ENCODE results near the gene RDH14.

Gene RDH14, protein sequence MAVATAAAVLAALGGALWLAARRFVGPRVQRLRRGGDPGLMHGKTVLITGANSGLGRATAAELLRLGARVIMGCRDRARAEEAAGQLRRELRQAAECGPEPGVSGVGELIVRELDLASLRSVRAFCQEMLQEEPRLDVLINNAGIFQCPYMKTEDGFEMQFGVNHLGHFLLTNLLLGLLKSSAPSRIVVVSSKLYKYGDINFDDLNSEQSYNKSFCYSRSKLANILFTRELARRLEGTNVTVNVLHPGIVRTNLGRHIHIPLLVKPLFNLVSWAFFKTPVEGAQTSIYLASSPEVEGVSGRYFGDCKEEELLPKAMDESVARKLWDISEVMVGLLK

DNA sequence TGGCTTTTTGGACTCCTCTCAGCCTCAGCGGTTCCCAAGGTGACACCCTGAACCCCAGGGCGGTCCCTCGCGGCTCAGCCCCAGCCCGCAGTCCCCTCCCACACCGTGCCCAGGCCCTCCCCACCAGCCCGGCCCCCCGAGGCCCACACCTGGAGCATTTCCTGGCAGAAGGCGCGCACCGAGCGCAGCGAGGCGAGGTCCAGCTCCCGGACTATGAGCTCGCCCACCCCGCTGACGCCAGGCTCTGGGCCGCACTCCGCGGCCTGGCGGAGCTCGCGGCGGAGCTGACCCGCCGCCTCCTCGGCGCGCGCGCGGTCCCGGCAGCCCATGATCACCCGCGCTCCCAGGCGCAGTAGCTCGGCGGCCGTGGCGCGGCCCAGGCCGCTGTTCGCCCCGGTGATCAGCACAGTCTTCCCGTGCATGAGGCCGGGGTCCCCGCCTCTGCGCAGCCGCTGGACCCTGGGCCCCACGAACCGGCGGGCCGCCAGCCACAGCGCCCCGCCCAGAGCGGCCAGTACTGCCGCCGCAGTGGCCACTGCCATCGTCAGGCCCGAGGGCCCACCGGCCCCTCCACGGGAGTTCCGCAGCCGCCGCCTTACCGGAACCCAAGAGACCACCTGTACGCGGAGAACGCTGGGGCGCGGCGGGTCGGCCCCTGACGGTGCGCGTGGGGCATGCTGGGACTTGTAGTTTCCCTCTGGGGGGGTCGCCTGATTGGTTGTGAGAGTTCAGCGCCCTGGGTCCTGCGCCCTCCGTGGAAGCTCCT, at the start of gene RDH14:
Gene RDH14, minus strand, starts transcription at position 623 of the 766 bp plus-strand sequence. Its CDS starts 81 bp downstream, at position 542.
- Histone ChIP-seq H3K27ac (ENCODE audit: low read depth, low read length) (peak within 1 kb of the TSS; percentile 99), H3K4me1 (ENCODE audit: control insufficient read depth in 1 of 2, insufficient read depth in 2 of 2, low read length in 2 of 2) (peaks cover 19 to 44% of the 10 kb centered on the region in 2 donors), H3K36me3 (ENCODE audit: control insufficient read depth in 1 of 2, insufficient read depth in 2 of 2, low read length in 2 of 2) (peaks cover 9 to 16% of the 10 kb centered on the region in 2 donors), H3K27me3 (ENCODE audit: control insufficient read depth in 1 of 2, insufficient read depth in 2 of 2, low read length in 2 of 2) (no peaks in the 10 kb centered on the region), H3K9me3 (ENCODE audit: control insufficient read depth in 1 of 2, low read length in 2 of 2) (peaks cover 0 to 11% of the 10 kb centered on the region in 2 donors), H3K9ac (ENCODE audit: low read depth in 1 of 2, low read length in 2 of 2) (peak within 1 kb of the TSS; percentile 72 to 89), H3K4me3 (ENCODE audit: low read depth in 1 of 2, low read length in 2 of 2) (peak within 1 kb of the TSS; percentile 74 to 88)

DNA sequence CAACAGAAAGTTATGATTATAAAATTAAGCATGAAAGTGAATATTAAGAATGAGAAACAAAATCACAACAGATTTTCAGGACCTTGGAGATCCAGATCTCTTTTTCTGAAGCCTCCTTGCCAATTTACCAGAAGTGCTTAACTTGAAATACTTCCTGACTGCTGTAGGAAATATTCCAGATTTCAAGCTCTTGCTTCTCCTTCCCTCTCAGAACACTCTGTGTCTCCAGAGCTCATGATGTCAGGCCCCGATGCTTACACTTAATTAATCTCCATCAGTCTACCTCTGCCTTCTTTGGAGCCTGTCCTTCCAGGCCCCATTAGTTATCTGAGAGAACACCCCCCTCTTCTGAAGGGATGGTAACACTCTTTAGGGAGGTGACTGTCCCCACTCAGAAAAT, 49.6 kb upstream of the RDH14 start:
- no peaks in the 10 kb centered on the region for H3K36me3 ChIP-seq (ENCODE audit: control insufficient read depth in 1 of 2, insufficient read depth in 2 of 2, low read length in 2 of 2)
- H3K9ac ChIP-seq (ENCODE audit: low read depth in 1 of 2, low read length in 2 of 2), result no peak overlapping the region
- H3K4me1 ChIP-seq (ENCODE audit: control insufficient read depth in 1 of 2, insufficient read depth in 2 of 2, low read length in 2 of 2), result no peaks in the 10 kb centered on the region
- no peak overlapping the region for H3K4me3 ChIP-seq (ENCODE audit: low read depth in 1 of 2, low read length in 2 of 2)
- no peaks in the 10 kb centered on the region for H3K27me3 ChIP-seq (ENCODE audit: control insufficient read depth in 1 of 2, insufficient read depth in 2 of 2, low read length in 2 of 2)
- H3K27ac ChIP-seq (ENCODE audit: low read depth, low read length), result no peak overlapping the region
- H3K9me3 ChIP-seq (ENCODE audit: control insufficient read depth in 1 of 2, low read length in 2 of 2), result no peaks in the 10 kb centered on the region

DNA sequence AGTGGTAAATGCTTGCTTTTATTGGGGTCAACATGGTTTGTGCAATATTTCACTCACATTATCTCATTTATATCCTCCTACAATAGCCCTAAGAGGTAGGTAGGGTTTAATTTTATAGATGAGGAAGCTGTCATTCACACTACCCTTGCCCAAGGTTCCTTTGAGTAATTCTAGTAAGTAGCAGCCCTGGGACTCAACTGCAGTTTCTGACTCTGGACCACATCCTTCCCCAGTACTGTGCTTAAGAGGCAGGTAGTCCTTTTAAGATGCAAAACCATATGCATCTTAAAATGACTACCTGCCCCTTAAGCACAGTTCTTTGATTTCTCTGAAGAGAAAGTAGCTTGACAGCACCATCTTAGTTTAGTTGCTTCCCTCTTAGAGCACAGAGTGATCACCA, 44.7 kb upstream of the RDH14 start:
- no peaks in the 10 kb centered on the region for H3K36me3 ChIP-seq (ENCODE audit: control insufficient read depth in 1 of 2, insufficient read depth in 2 of 2, low read length in 2 of 2)

DNA sequence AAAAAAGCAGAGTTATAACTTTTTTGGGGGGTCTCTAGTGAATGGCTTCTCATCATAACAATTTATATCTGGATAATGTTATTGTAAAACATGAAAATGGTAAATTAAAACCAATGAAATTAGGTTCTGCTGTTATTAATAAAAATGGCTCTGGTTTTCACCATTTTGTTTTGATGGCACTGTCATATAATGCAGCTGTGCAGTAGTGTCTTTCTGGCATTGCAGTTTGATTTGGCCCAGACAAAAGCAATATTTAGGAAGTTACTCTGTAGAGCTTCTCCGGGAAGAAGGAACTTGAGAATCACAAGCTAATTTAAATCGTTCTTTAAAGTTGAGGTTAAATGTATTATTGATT, 44.1 kb upstream of the RDH14 start:
- H3K27ac ChIP-seq (ENCODE audit: low read depth, low read length), result no peak overlapping the region
- H3K4me1 ChIP-seq (ENCODE audit: control insufficient read depth in 1 of 2, insufficient read depth in 2 of 2, low read length in 2 of 2), result no peaks in the 10 kb centered on the region
- no peaks in the 10 kb centered on the region for H3K27me3 ChIP-seq (ENCODE audit: control insufficient read depth in 1 of 2, insufficient read depth in 2 of 2, low read length in 2 of 2)
- H3K4me3 ChIP-seq (ENCODE audit: low read depth in 1 of 2, low read length in 2 of 2), result no peak overlapping the region
- no peak overlapping the region for H3K9ac ChIP-seq (ENCODE audit: low read depth in 1 of 2, low read length in 2 of 2)
- H3K9me3 ChIP-seq (ENCODE audit: control insufficient read depth in 1 of 2, low read length in 2 of 2), result no peaks in the 10 kb centered on the region
- no peaks in the 10 kb centered on the region for H3K36me3 ChIP-seq (ENCODE audit: control insufficient read depth in 1 of 2, insufficient read depth in 2 of 2, low read length in 2 of 2)

More for the DNA sequence above, 44.7 kb upstream of the RDH14 start:
- Histone ChIP-seq H3K9ac (ENCODE audit: low read depth in 1 of 2, low read length in 2 of 2) (no peak overlapping the region), H3K27me3 (ENCODE audit: control insufficient read depth in 1 of 2, insufficient read depth in 2 of 2, low read length in 2 of 2) (no peaks in the 10 kb centered on the region), H3K4me1 (ENCODE audit: control insufficient read depth in 1 of 2, insufficient read depth in 2 of 2, low read length in 2 of 2) (no peaks in the 10 kb centered on the region), H3K27ac (ENCODE audit: low read depth, low read length) (no peak overlapping the region), H3K4me3 (ENCODE audit: low read depth in 1 of 2, low read length in 2 of 2) (no peak overlapping the region), H3K9me3 (ENCODE audit: control insufficient read depth in 1 of 2, low read length in 2 of 2) (no peaks in the 10 kb centered on the region)

DNA sequence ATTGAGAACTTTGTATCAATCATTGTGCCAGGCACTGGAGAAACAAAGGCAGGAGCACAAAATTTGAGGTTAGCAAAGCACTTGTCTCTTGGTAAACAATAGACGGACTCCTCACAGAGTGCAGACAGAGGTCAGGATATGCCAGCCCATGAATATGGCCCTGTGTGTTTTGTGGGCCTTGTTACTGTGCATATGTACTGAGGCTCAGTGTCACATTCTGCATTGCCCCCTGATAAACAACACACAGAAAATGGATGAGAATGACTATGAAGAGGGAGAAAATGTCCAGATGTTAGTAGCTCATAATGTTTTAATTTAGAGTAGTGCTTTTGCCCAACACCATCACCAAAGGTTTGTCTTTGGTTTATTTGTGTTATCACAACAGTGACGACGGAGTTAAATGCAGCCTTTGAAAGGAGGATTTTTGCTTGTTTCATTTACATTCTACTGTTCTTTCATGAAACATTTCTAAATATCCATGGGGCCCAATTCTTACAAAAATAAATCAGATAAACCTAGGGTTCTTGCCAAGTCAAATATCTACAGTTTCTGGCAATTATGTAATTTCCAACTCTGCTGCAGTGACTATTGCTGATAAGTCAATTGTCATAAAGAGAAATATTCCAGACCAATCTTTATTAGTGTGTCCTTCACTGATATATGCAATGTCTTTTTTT, 43.5 kb upstream of the RDH14 start:
- Histone ChIP-seq H3K27me3 (ENCODE audit: control insufficient read depth in 1 of 2, insufficient read depth in 2 of 2, low read length in 2 of 2) (no peaks in the 10 kb centered on the region), H3K9me3 (ENCODE audit: control insufficient read depth in 1 of 2, low read length in 2 of 2) (no peaks in the 10 kb centered on the region), H3K36me3 (ENCODE audit: control insufficient read depth in 1 of 2, insufficient read depth in 2 of 2, low read length in 2 of 2) (no peaks in the 10 kb centered on the region), H3K9ac (ENCODE audit: low read depth in 1 of 2, low read length in 2 of 2) (no peak overlapping the region), H3K4me1 (ENCODE audit: control insufficient read depth in 1 of 2, insufficient read depth in 2 of 2, low read length in 2 of 2) (no peaks in the 10 kb centered on the region), H3K4me3 (ENCODE audit: low read depth in 1 of 2, low read length in 2 of 2) (no peak overlapping the region), H3K27ac (ENCODE audit: low read depth, low read length) (no peak overlapping the region)

DNA sequence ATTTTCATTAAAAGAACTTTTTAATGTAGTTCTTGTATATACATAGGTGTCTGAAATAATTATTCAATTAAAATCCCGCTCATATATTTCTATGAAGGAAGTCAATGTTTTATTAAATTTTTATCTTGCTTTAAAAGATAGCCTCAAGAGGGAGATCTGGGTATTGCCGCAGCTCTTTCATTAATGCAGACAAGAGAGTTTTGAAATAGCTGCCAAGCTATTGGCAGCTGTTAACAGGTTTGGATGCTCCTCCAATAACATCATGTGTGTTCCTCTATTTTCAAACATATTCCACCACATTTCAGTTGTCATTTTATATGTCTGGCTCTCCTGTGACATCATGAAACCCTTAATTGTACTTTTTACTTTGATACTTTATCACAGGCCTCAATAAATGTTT, 41.8 kb upstream of the RDH14 start:
- H3K27me3 ChIP-seq (ENCODE audit: control insufficient read depth in 1 of 2, insufficient read depth in 2 of 2, low read length in 2 of 2), result no peaks in the 10 kb centered on the region
- no peak overlapping the region for H3K9ac ChIP-seq (ENCODE audit: low read depth in 1 of 2, low read length in 2 of 2)
- no peak overlapping the region for H3K27ac ChIP-seq (ENCODE audit: low read depth, low read length)
- no peaks in the 10 kb centered on the region for H3K36me3 ChIP-seq (ENCODE audit: control insufficient read depth in 1 of 2, insufficient read depth in 2 of 2, low read length in 2 of 2)
- H3K4me1 ChIP-seq (ENCODE audit: control insufficient read depth in 1 of 2, insufficient read depth in 2 of 2, low read length in 2 of 2), result no peaks in the 10 kb centered on the region
- H3K4me3 ChIP-seq (ENCODE audit: low read depth in 1 of 2, low read length in 2 of 2), result no peak overlapping the region
- no peaks in the 10 kb centered on the region for H3K9me3 ChIP-seq (ENCODE audit: control insufficient read depth in 1 of 2, low read length in 2 of 2)

DNA sequence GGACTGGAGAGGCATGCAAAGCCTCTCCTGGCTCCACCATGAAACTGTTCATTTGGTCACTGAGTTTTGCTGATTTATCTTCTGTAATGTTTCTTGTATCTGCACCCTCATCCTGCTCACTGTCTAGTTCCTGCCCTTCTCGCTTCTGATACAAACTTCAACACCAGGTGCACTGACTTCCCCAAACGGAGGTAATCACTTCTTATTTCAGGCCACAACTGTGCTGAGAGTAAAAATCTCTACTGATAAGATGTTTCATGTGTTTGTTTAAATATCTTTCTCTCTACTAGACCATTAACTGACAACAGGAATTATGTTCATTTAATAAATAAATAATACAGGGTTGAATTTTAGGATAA, 39.8 kb upstream of the RDH14 start:
- Histone ChIP-seq H3K4me1 (ENCODE audit: control insufficient read depth in 1 of 2, insufficient read depth in 2 of 2, low read length in 2 of 2) (no peaks in the 10 kb centered on the region), H3K36me3 (ENCODE audit: control insufficient read depth in 1 of 2, insufficient read depth in 2 of 2, low read length in 2 of 2) (no peaks in the 10 kb centered on the region), H3K4me3 (ENCODE audit: low read depth in 1 of 2, low read length in 2 of 2) (no peak overlapping the region), H3K9me3 (ENCODE audit: control insufficient read depth in 1 of 2, low read length in 2 of 2) (no peaks in the 10 kb centered on the region), H3K9ac (ENCODE audit: low read depth in 1 of 2, low read length in 2 of 2) (no peak overlapping the region), H3K27ac (ENCODE audit: low read depth, low read length) (no peak overlapping the region), H3K27me3 (ENCODE audit: control insufficient read depth in 1 of 2, insufficient read depth in 2 of 2, low read length in 2 of 2) (no peaks in the 10 kb centered on the region)

DNA sequence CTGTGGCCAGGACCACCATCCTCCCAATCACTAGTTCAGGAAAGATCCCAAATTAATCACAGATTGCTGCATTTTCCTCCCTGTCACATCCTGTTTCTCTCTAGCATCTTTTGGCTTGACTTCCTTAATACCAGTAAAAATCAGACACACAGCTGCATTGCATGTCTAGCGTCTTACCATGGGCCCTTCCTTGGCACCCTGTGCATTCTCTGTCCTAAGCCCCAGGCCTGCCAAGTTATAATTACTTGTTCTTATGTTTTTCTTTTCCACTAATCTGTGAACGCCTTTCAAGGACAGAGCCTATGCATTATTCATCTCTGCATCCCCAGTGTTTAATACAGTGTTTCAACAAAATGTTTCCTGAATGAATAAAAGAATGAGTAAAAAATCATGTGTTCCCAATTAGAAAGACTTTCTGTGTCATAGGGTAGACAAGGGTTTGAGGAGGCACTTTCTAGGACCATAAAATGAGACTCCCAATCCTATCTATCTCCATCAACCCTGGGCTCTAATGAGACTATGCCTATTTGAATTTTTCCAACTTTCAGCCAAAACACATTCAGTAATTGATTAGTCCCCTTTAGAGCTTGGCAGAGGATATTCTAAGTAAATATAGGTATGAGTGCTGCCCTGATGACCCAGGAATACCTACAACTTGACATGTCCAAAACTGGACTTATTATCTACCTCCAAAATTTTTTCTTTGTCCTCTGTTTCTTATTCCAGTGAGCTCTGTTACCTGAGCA, 39.2 kb upstream of the RDH14 start:
- Histone ChIP-seq H3K4me1 (ENCODE audit: control insufficient read depth in 1 of 2, insufficient read depth in 2 of 2, low read length in 2 of 2) (no peaks in the 10 kb centered on the region), H3K4me3 (ENCODE audit: low read depth in 1 of 2, low read length in 2 of 2) (no peak overlapping the region), H3K36me3 (ENCODE audit: control insufficient read depth in 1 of 2, insufficient read depth in 2 of 2, low read length in 2 of 2) (no peaks in the 10 kb centered on the region), H3K9me3 (ENCODE audit: control insufficient read depth in 1 of 2, low read length in 2 of 2) (no peaks in the 10 kb centered on the region), H3K27me3 (ENCODE audit: control insufficient read depth in 1 of 2, insufficient read depth in 2 of 2, low read length in 2 of 2) (no peaks in the 10 kb centered on the region), H3K9ac (ENCODE audit: low read depth in 1 of 2, low read length in 2 of 2) (no peak overlapping the region), H3K27ac (ENCODE audit: low read depth, low read length) (no peak overlapping the region)

DNA sequence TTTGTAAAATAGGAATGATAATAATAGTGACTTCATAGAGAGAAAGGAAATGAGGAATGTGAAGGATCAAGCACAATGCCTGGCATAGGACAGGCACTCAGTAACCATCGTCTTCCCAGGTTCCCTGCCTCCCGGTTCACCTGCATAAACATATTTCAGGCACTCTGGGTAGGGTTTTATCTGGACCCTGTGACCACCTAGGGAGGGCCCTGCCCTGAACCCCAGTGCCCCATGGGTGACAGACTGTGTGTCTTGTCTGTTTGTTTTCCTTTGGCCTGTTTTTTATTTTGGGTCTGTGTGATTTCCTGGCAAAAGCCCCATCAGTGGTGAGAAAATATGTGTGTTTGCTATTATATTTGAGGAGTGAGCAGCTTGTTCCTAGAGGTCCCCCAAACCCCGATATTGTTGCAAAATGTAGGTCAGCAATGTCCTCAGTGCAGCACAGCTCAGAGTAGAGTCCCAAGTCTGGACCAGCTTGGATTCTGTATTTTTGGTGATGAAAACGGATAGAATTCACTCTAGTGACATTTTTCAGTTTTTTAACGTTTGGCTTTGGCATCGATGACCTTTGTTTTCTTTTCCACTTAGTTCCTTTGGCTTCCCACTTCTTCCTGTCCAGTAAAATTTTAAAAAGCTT, 38.5 kb upstream of the RDH14 start:
- Histone ChIP-seq H3K27ac (ENCODE audit: low read depth, low read length) (no peak overlapping the region), H3K9me3 (ENCODE audit: control insufficient read depth in 1 of 2, low read length in 2 of 2) (no peaks in the 10 kb centered on the region), H3K27me3 (ENCODE audit: control insufficient read depth in 1 of 2, insufficient read depth in 2 of 2, low read length in 2 of 2) (no peaks in the 10 kb centered on the region), H3K4me3 (ENCODE audit: low read depth in 1 of 2, low read length in 2 of 2) (no peak overlapping the region), H3K36me3 (ENCODE audit: control insufficient read depth in 1 of 2, insufficient read depth in 2 of 2, low read length in 2 of 2) (no peaks in the 10 kb centered on the region), H3K9ac (ENCODE audit: low read depth in 1 of 2, low read length in 2 of 2) (no peak overlapping the region), H3K4me1 (ENCODE audit: control insufficient read depth in 1 of 2, insufficient read depth in 2 of 2, low read length in 2 of 2) (no peaks in the 10 kb centered on the region)
